GM19372 (cell line): Measurements from ENCODE around the gene C2CD4C.
"Not testable (repeated sequence)": the region's sequence is repeated elsewhere in the genome, so short reads cannot be mapped to it uniquely, and the experiment has no call there.

ENCODE experiments used
- ATAC-seq: cut with Tn5 transposase; IDR thresholded peaks from one replicate; pipeline ENCODE4 v1.9.1; 2021; ENCODE audit warnings: mild to moderate bottlenecking, low read depth, moderate library complexity; ENCODE audit not compliant: unreplicated experiment

Gene C2CD4C

GRCh38 chr19:418761-419671, 10.1 kb upstream of the C2CD4C start:
- ATAC-seq, result no peak

DNA sequence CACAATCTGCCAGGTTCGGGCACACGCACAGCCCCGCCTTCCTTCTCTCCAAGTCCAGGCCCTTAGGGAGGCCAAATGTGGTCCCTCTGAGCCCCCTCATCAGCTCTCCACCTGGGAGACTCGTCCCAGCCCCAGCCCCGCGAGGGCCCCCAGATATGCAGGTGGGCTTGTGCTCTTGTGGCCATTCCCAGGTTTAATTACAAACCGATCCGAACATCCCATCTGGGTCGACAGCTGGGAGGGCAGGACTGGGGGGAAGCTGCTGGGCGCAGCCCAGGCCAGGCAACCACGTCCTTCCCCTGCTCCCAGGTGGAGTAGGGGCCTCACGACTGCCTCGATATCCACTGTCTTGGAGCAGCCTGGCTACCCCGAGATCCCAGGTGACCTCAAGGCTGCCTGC, 7.5 kb upstream of the C2CD4C start:
- ATAC-seq, result no peak

DNA sequence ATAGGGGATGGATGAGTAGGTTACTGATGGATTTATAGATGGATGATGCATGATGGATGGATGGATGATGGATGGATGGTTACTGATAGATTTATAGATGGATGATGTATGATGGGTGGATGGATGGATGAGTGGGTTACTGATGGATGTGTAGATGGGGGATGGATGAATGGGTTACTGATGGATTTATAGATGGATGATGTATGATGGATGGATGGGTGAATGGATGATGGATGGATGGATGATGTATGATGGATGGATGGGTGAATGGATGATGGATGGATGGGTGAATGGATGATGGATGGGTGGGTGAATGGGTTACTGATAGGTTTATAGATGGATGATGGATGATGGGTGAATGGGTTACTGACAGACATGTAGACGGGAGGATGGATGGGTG, 6.3 kb upstream of the C2CD4C start:
- no peak for ATAC-seq

GRCh38 chr19:413756-414420, 4.9 kb upstream of the C2CD4C start:
- no peak for ATAC-seq

DNA sequence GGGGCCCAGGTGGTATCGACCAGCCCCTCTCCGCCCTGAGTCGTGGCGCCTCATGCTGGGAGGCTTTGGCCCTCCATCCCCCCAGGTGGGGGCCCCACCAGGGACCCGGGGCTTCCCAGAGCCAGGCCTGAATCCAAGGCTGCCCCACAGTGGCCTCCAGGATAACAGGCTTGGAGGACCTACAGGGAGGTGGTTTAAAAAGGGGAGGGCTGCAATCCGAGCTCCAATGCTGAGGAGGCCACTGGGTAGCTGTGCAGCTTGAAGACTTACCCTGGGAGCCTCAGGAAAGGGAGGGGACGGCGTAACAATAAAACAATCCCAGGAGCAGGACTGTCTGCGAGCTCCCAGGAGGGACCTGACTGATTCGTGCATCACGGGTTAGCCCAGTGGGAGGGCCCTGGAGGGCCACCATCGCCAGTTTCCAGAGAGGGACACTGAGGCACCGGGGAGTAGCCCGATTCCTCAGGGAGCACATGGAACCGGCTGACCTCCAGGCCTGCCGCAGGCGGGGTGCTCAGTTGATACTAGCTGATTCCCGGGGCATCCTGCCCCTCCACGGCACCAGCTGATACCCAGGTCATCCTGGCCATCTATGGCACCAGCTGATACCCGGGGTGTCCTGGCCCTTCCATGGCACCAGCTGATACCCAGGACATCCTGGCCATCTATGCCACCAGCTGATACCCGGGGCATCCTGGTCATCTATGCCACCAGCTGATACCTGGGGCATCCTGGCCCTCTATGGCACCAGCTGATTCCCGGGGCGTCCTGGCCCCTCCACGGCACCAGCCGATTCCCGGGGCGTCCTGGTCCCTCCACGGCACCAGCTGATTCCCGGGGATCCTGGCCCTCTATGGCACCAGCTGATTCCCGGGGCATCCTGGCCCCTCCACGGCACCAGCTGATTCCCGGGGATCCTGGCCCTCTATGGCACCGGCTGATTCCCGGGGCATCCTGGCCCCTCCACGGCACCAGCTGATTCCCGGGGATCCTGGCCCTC, 3.7 kb upstream of the C2CD4C start:
- no peak for ATAC-seq

DNA sequence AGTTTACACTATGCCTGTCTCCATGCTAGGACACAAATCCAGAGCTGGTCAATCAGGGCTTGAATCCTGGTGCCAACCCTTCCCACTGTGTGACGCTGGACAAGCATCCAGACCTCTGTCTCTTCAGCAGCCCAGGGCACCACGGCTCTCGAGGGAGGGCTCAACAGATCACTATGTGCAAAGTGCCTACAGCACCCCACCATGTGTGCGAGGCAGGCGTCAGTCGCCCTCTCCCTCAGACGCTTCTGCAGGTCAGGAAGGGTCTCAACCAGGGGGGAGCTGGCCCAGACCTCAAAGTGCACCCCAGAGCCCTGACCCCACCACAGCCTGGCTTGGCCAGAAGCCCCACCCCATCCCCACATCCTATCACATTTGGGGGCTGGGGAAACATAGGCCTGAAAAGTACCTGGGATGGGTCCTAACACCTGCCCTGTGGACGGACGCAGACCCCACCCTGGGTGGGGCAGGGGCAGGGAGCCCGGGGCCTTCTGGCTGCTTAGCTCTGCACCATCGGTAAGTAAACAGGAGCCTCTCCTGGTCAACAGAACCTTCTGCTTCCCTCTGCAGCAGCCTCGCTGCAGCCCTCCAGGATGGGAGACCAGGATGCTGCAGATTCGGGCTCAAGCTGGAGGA, 2.9 kb upstream of the C2CD4C start:
- no peak for ATAC-seq

DNA sequence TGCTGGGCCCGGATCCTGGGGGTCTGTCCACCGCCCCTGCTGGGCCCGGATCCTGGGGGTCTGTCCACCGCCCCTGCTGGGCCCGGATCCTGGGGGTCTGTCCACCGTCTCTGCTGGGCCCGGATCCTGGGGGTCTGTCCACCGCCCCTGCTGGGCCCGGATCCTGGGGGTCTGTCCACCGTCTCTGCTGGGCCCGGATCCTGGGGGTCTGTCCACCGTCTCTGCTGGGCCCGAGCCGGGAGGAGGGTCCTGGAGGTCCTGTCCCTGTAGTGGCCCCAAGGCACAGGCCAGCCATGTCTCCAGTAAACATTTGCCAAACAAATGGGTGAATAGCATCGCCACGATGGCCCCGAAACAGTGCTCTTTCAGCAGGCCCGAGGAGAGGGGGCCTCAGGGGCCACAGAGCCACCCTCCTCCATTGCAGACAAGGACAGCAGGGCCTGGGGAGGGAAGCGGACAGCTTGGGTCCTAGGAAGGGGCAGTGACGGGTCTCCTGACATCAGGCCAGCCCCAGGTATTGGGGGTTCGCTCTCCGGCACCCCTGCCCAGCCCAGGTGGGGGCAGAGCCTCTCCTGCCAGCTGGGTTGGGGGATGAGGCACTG, 2.3 kb upstream of the C2CD4C start:
- ATAC-seq, result not testable (repeated sequence)

- ATAC-seq, result no peak
Observed at GRCh38 chr19:410243-410781, 1.4 kb upstream of the C2CD4C start.

- no peak for ATAC-seq
Observed at GRCh38 chr19:409516-410242, 732 bp upstream of the C2CD4C start.

DNA sequence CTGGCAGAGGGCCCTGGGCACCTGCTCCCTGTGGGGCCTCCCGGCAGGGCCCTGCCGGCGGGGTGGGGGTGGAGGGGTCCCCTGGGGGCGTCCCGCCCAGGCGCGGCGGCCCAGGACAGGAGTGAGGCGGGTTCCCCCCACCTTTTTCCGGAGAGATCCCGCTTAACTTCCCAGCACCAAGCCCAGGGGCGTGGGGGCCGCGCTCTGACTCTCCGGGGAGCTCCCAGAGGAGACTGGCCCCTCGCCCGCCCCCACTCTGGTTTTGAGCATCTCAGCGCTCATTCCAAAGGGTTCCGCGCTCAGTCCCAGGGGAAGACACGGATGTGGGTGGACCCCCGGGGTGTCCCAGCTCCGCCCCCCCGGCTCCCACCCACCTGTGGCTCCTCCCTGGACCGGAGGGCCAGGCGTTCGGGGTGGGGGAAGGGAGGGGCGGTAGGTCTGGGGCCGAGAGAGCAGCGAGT, 476 bp downstream of the C2CD4C start:
- no peak for ATAC-seq

DNA sequence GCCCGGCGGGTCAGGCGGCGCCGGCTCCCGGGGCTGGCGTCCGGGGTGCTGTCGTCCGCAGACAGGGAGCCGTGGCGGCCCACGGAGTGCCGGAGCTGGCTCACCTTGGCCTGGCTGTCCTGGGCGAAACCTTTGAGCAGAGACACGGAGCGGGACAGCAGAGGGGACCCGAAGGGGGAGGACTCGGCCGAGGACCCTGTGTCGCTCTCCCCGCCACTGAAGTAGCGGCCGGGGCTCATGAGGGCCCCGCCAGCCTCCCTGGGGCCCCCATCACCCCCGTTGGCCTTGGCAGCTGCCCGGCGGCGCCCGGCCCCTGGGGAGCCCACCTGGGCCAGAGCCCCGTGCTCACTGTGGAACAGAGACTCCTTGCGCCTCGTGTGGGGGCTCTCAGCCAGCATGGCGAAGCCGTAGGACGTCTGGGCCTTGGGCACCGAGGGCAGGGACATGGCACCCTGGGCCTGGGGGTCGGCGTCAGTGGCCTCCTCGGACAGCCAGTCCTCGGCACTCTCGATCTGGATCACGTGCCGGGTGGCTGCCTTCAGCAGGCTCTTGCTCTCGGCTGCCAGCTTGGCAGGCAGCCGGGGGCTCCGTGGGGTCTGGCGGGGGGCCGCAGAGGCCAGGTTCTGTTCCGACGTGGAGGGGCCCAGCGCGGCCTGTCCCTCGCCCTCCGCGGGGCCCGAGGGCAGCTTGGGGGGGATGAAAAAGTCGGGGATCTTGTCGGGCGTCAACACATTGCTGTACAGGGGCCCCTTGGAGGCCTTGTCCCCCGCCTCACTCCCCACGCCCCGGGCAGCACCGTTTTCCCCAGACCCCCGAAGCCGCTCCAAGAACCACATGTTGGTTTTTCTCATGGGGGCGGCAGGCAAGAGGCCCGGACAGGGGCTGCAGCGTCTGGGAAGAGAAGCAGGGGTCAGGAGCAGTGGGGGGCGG, 1.2 kb downstream of the C2CD4C start:
- no peak for ATAC-seq

DNA sequence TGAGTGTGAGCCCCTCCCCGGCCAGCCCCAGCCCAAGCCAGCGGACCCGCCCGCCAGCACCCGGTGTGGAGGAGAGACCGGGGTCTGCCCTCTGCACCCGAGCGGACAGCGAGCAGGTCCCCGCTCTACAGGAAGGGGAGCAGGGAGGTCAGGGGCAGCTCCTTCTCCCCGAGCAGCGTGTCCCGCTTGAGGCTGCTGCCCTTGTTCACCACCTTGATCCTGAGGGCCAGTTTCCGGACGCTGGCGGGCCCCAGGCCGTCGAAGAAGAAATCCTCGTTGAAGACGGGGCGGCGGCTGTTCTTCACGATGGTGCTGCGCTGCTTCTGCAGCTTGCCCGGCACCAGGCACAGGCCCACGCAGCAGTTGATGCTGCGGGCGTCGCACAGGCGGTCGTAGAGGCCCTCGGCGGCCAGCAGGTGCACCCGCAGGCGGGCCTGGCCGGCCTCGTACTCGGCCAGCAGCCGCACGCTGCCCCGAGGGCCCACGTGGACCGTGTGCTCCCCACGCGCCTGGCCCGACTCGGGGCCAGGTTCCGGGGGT, 1.9 kb downstream of the C2CD4C start:
- ATAC-seq, result no peak

GRCh38 chr19:406135-406781, 2.7 kb downstream of the C2CD4C start:
- ATAC-seq, result no peak

DNA sequence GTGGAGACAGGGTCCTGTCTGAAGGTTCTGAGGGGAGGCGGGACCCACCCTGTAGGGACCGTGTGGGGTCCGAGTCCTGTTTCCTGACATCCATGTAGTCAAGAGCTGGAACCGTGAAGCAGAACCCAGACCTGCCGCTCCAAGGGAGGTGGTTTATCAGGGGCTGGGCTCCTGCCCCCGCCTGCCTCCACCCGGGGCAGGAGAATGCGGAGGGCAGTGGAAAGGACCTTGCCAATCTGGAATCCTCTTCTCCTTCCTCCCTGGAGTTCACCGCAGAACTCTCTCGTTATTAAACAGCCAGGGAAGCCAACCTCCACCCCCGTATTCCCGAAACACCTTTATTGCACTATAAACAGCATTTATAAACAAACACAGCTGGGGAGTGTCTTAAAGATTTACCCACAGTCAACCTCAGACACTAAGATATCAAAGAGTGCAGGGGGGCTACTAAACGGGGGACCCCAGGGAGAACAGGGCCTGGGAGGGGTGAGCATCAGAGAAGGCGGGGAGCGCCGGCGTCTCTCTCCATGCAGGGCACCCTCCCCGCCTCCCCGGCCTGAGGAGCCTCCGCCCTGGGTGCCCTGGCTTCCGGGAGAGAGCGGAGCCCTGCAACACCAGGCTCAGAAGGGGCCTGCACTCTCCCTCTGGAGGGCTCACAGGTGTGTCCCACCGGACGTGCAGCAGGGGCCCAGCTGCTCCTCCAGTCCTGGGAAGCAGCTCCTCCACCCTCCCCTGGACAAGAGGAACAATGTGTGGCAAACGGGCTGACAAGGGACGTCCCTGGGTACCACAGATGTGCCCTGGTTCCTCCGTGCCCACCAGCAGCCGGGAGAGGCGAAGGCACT, 3.6 kb downstream of the C2CD4C start:
- ATAC-seq, result no peak

GRCh38 chr19:403221-404027, 5.5 kb downstream of the C2CD4C start:
- ATAC-seq, result no peak
